ENCODE data around the gene PITPNB.

PITPNB gene

DNA sequence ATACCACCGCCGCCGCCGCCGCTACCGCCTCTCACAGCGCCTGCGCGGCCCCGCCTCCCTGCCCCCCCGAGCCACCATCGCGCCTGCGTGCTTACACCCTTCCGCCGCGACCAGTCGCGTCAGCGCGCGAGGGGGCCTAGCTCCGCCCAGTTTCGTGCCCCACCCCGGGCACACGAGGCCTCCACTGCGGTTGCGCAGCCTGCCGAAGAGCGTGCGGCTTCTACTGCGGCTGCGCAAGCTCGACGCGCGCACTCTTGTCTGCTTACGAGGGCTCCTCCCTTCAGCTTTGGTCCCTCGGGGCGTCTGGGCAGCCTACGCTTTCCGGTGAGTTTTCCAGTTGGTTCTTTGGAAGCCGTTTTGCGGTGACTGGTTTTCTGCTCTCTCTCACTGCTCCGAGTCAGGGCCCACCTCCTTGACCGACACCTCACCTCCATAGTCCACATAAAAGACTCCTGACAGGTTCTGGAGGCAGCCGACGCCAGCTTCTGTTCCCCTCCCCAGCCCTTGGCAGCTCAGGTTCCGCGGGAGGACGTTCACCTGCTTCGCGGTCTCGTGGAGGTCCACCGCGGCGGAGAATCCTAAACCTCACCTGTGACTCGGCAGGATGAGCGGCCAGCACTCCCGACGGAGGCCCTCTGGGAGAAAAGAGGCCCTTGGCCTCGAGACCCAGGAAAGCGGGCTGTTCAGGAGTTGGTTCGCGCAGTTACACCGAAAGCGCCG, at the start of gene PITPNB:
Gene PITPNB, minus strand, starts transcription at position 35 of the 720 bp plus-strand sequence. CDS start 65 bp downstream, outside the sequence.
- DNase-seq (ENCODE audit: low spot score) = peak; percentile 100

DNA sequence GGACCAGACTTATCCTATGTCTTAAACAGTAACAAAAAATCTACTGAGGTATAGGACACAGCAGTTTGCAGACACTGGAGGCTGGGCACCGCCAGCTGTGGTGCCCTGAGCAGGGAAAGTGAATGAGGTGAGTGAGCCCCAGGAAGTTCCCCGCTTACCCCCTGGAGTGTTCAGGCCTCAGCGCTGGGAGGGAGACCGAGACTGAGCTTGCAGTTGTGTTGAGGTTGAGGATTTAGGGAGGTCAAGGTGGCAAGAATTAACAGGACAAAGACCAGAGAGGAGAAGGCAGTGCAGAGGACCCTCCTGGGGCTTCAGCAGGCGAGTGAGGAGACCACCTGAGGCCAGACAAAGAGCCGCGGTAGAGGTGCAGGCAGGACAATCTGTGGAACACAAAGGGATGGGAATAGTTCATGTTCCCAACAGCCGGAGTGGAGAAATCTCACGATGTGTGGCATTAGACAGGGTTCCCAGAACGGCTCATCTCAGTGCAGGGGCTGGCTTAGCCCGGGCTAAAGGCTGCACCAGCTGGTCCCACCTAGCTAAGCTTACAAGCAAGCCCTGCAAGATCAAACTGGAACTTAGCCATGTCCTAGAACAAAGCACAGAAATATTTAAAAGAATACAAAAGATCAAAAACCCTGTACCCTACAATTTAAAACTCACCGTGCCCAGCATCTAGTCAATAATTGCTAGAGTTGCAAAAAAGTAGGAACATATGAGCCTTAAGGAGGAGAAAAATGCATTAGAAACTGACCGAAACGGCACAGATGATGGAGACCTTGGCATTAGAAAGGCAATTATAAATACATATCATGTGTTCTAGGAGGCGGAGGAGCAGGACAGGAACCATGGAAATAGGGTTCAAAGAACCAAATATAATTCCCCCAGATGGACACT, 47.4 kb upstream of the PITPNB start:
- DNase-seq (ENCODE audit: low spot score) = no peak

- peak; percentile 29 for DNase-seq (ENCODE audit: low spot score)
Observed at GRCh38 chr22:27962268-27963044, 43.4 kb upstream of the PITPNB start.

- no peak for DNase-seq (ENCODE audit: low spot score)
Observed at GRCh38 chr22:27961680-27962079, 42.6 kb upstream of the PITPNB start.

GRCh38 chr22:27961182-27961581, 42.1 kb upstream of the PITPNB start:
- DNase-seq (ENCODE audit: low spot score) = no peak

- DNase-seq (ENCODE audit: low spot score) = no peak
Observed at GRCh38 chr22:27959335-27960090, 40.5 kb upstream of the PITPNB start.

DNA sequence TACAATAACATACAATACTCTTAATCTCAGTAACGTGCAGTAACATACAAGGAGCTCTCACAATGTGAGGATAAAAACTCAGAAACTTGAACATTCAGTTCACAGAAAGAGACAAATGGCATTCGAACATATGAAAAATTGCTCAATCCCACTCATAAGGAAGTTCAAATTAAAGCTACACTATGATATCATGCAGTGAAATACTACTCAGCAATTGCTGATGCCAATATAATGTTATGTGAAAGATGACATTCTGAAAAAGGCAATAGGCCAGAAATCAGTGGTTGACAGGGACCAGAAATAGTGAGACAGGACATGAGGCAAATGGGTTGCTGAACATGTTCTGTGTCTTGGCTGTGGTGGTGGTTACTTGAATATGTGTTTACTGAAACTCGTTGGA, 33.7 kb upstream of the PITPNB start:
- DNase-seq (ENCODE audit: low spot score) = no peak

- no peak for DNase-seq (ENCODE audit: low spot score)
Observed at GRCh38 chr22:27952091-27952490, 33.0 kb upstream of the PITPNB start.

DNA sequence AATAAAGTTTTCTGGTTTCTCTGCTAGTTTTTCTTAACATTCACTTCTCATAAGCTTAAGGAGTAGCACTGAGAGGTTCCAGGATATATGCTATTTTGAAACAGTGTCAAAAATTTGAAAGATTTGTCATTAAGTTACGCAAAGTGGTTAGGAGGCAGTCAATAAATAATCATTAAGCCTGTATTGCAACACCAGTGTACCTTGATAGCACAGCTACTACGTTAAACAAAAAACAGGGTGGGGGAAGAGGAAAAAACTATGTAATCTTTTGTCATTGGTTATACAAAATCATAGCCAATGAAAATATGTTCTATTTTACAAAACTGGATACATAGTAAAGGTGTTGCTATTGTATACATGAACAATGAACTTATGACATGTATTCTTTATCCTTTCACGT, 30.4 kb upstream of the PITPNB start:
- no peak for DNase-seq (ENCODE audit: low spot score)

DNA sequence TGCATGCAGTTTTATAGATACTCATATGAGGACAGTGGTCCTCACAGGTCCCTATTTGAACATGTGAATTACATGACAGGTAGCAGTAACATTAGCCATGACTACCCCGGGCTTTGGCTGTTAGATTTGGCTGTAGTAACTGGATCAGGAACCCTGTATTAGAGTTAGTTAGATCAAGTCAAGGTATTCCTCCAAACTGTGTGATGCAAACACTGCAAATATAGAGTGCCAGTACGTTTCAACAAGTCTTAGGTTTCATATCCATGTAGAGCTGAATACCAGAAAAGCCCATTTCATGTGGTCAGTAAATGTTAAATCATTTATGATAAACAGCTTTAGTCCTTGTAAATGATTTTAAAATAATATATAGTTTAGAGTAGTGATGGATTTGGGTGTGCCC, 29.5 kb upstream of the PITPNB start:
- no peak for DNase-seq (ENCODE audit: low spot score)

- no peak for DNase-seq (ENCODE audit: low spot score)
Observed at GRCh38 chr22:27947448-27947847, 28.4 kb upstream of the PITPNB start.

DNA sequence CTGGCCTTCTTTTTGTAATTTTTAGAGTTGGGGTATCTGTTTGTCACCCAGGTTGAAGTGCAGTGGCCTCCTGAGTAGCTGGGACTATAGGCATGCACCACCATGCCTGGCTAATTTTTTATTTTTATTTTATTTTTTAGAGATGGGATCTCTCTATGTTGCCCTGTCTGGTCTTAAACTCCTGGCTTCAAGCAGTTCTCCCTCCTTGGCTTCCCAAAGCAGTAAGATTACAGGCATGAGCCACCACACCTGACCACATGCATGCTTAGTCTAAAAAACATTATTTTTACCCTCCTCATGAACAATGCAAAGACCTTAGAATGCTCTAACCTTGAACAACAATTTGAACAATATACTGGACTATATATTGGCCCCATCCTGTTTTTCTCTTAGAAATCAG, 22.1 kb upstream of the PITPNB start:
- DNase-seq (ENCODE audit: low spot score) = no peak

- DNase-seq (ENCODE audit: low spot score) = peak; percentile 6
Observed at GRCh38 chr22:27937453-27937852, 18.4 kb upstream of the PITPNB start.

DNA sequence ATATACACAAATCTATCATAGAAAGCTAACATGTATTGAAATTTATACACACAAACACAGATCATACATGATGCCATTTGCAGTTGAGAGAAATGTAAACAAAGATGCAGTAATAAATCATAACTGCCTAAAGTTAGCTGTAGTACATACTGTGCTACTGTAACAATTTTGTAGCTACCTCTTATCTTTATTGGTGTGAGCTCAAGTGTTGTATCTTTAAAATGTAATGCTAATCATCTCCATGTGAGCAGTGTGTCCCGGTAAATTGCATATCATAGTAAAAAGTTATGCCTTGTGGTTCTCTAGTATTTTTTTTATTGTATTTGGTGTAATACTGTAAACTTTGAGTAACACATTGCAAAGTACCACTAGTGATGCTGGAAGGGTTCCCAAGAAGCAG, 16.8 kb upstream of the PITPNB start:
- no peak for DNase-seq (ENCODE audit: low spot score)

DNA sequence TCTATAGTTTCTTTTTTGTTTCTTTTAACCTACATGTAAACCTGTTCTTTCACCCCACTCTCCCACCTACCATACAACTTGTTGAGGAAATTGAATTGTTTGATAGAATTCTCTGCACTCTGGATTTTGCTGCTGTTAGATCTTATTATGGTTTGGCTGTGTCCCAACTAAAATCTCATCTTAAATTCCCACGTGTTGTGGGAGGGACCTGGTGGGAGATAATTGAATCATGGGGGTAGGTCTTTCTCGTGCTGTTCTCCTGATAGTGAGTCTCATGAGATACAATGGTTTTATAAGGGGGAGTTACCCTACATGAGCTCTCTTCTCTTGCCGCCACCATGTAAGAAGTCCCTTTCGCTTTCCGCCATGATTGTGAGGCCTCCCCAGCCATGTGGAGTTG, 15.0 kb upstream of the PITPNB start:
- no peak for DNase-seq (ENCODE audit: low spot score)

DNA sequence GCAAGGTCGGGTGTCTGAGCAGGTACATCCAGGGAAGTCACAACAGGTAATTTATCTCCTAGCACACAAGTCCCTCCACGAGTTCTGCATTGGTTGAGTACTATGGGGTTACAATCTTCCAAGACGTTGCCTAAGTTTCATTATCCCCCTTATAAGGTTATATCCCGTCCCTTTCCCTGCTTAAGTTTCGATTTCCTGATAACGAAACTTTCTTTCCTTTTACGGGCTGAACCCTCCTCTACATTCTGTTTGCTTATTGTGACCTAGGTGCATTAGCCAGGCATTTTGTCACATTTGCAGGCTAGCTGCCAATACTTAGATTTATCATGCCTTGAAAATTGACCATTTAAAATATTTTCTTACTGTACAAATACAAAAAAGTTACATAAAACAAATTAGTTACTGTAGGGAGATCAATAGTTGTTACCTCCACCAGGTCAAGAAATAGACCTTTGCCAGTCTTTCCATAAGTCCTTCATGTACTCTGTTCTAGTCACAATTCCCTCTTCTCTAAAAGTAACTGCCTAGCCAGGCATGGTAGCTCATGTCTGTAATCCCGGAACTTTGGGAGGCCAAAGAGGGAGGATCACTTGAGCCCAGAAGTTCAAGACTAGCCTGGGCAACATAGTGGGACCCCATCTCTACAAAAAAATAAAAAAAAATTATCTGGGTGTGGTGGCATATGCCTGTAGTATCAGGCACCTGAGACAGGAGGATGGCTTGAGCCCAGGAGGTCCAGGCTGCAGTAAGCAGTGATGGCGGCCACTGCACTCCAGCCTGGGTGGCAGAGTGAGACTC, 14.3 kb upstream of the PITPNB start:
- DNase-seq (ENCODE audit: low spot score) = no peak

DNA sequence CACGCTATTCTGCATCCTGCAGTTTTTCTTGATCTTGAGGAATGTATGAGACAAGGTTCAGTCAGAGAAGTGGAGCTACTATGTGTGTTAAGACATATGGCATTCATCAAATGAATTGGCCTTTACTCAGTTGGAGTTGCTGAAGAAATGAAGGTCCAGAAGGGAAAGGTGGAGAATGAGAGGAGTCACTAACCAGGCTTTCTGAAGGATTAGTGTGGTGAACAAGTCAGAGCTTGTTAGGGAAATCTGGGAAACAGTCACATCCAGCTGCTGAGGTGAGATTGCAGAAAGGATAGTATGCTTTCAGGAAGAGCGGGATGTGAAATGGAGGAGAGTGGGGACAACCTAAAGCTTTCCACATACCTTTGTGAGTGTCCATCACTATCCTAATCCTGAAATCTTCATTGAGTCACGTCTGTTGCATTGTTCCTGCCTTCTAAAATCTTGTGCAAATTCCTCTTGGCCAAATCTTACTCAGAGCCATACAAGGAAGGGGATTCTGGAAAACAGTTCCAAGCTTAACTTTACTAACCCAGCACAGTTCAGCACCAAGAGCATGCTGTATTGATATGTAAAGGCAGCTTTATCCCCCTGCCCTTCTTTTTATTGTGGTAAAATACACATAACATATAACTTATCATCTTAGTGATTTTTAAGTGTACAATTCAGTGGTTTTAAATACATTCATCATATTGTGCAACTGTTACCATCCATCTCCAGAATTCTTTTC, 11.4 kb upstream of the PITPNB start:
- DNase-seq (ENCODE audit: low spot score) = peak; percentile 6

GRCh38 chr22:27927608-27928007, 8.6 kb upstream of the PITPNB start:
- DNase-seq (ENCODE audit: low spot score) = no peak

GRCh38 chr22:27925331-27925730, 6.3 kb upstream of the PITPNB start:
- DNase-seq (ENCODE audit: low spot score) = no peak
